Activated CD8-positive, alpha-beta memory T cell treated with anti-CD3 and anti-CD28 coated beads, Interleukin-2, amount 10 ng/mL, durations not matched to agents 7 days and 5 days (primary cell): ENCODE measurements around the gene SGO2. TPM values are rescaled to one million over a fixed set of nuclear protein-coding genes. Genes with fewer than 3 reads are reported as not detected.
"Not testable (repeated sequence)": the region's sequence is repeated elsewhere in the genome, so short reads cannot be mapped to it uniquely, and the experiment has no call there.

Experiments used
- ATAC-seq: fragments of 150-1000 bp; cut with Tn5 transposase; one replicate; pipeline ENCODE4 v1.10.0; 2021; ENCODE audit warnings: moderate library complexity
- CTCF ChIA-PET: fragments of 350-600 bp; sonication (Branson Sonifier 250); formaldehyde crosslinking; loops from one replicate; lab custom pipeline; 2021; ENCODE audit warnings: antibody characterized with exemption; lab: Charles Lee
- DNase-seq: peaks from one replicate; pipeline ENCODE4 v3.0.0-alpha.2; 2020
- H3K27ac Mint-ChIP-seq: one replicate; pipeline ENCODE4 v1.8.0; 2021; ENCODE audit warnings: mild to moderate bottlenecking, mixed read lengths
- H3K27me3 Mint-ChIP-seq: one replicate; pipeline ENCODE4 v1.8.0; 2021; ENCODE audit warnings: mixed read lengths
- H3K36me3 Mint-ChIP-seq: one replicate; pipeline ENCODE4 v1.8.0; 2021; ENCODE audit warnings: mild to moderate bottlenecking, mixed read lengths
- H3K4me1 Mint-ChIP-seq: one replicate; pipeline ENCODE4 v1.8.0; 2021; ENCODE audit warnings: mixed read lengths
- H3K4me3 Mint-ChIP-seq: one replicate; pipeline ENCODE4 v1.8.0; 2021; ENCODE audit warnings: mild to moderate bottlenecking, moderate library complexity, mixed read lengths
- H3K9me3 Mint-ChIP-seq: one replicate; pipeline ENCODE4 v1.8.0; 2022; ENCODE audit warnings: low read depth, mixed read lengths
- total RNA-seq, 2 experiments: library from RNA; stranded (reverse); gene quantifications; one replicate each; pipeline ENCODE4 v1.2.3, GENCODE V29; 2021

Gene SGO2
- total RNA-seq, 2 experiments from 2014 or later, result 39.7 to 52.5 TPM

DNA sequence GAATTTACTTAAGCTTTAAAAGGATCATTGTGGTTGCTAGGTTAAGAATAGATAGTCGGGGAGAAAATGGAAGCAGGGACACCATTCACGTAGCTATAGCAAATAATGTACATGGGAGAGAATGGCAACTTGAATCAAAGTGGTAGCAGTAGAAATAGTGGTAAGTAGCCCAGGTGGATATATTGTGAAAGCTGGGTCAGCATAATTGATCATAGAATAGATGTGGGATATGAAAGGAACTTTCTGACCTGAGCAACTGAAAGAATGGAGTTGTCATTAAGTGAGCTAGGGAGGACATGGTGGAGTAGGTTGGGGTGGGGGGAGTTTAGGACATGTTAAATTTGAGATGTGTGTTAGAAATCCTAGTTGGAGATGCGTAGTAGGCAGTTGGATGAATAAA, 2.2 kb downstream of the SGO2 start:
- H3K4me1 Mint-ChIP-seq, result peaks cover 39% of the 10 kb centered on the region
- H3K36me3 Mint-ChIP-seq, result peaks cover 29% of the 10 kb centered on the region
- no peaks in the 10 kb centered on the region for H3K27me3 Mint-ChIP-seq
- CTCF ChIA-PET, result interaction anchor here (2.2 kb wide), 1 partner anchor 19 kb away, joined by 6 read pairs; the partner anchor contains the start of gene KCTD18
- H3K27ac Mint-ChIP-seq, result no peak overlapping the region
- DNase-seq (no peak), ATAC-seq (no peak)
- peak overlapping the region; percentile 95 for H3K4me3 Mint-ChIP-seq
- H3K9me3 Mint-ChIP-seq, result no peaks in the 10 kb centered on the region

DNA sequence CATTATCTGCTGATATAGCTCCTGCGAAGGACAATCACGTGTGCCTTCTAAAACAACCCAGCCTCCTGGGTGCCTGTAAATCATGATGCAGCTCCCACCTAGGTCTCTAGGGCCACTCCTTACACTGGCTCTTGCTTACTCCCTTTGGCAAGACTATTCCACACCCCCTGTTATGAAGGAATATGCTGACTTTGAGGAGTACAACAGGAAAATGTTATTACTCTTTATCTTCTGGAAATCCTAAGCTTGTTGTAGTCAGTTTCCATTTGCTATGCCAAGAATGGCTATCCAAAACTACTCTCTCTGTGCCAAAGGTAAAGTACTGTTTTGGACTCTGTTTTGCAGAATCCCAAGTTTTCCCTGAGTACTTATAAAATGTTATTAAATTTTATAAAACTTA, 7.7 kb downstream of the SGO2 start:
- ATAC-seq, result no peak
- CTCF ChIA-PET, result interaction anchor here (1.2 to 1.8 kb wide), 2 partner anchors 7 to 24 kb away, joined by 3 to 5 read pairs; partner anchors contain the start of genes KCTD18 and SGO2
- H3K27ac Mint-ChIP-seq, result no peak overlapping the region

GRCh38 chr2:200534572-200534971, 8.6 kb downstream of the SGO2 start:
- DNase-seq (no peak), ATAC-seq (no peak)
- Mint-ChIP-seq H3K4me1 (no peaks in the 10 kb centered on the region), H3K27me3 (no peaks in the 10 kb centered on the region), H3K27ac (no peak overlapping the region), H3K9me3 (no peaks in the 10 kb centered on the region), H3K4me3 (no peak overlapping the region), H3K36me3 (peaks cover 26% of the 10 kb centered on the region)
- CTCF ChIA-PET, result interaction anchor here (0.9 to 1.8 kb wide), 4 partner anchors 8 to 54 kb away, joined by 3 to 5 read pairs (median 3); partner anchors contain the start of genes KCTD18 and SGO2

More for the DNA sequence above, 7.7 kb downstream of the SGO2 start:
- Mint-ChIP-seq H3K4me1 (peaks cover 5% of the 10 kb centered on the region), H3K4me3 (no peak overlapping the region), H3K9me3 (no peaks in the 10 kb centered on the region), H3K36me3 (peaks cover 24% of the 10 kb centered on the region), H3K27me3 (no peaks in the 10 kb centered on the region)
- DNase-seq, result no peak

GRCh38 chr2:200538139-200538538, 12.1 kb downstream of the SGO2 start:
- no peak overlapping the region for H3K4me3 Mint-ChIP-seq
- ATAC-seq, result no peak

DNA sequence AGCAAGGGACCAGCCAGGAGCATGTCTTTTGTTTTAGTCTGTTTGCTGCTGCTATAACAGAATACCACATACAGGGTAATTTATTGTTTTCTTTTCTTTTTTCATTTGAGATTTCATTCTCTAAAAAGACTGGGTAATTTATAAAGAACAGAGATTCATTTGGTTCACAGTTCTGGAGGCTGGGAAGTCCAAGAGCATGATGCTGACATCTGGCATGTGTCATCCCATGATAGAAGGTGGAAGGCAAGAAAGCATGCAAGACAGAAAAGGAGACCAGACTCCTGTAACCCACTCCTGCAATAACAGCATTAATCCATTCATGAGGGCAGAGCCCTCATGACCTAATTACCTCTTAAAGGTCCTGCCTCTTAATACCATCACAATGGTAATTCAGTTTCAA, 14.8 kb downstream of the SGO2 start:
- H3K9me3 Mint-ChIP-seq, result peaks cover 2% of the 10 kb centered on the region
- ATAC-seq (no peak), DNase-seq (no peak)
- no peaks in the 10 kb centered on the region for H3K27me3 Mint-ChIP-seq
- H3K4me1 Mint-ChIP-seq, result no peaks in the 10 kb centered on the region
- peak overlapping the region; percentile 3 for H3K27ac Mint-ChIP-seq
- H3K36me3 Mint-ChIP-seq, result peaks cover 68% of the 10 kb centered on the region
- H3K4me3 Mint-ChIP-seq, result no peak overlapping the region
- CTCF ChIA-PET, result no interaction called here

More at GRCh38 chr2:200538139-200538538, 12.1 kb downstream of the SGO2 start:
- H3K36me3 Mint-ChIP-seq, result peaks cover 53% of the 10 kb centered on the region
- no peaks in the 10 kb centered on the region for H3K4me1 Mint-ChIP-seq
- no peak for DNase-seq
- H3K27ac Mint-ChIP-seq, result no peak overlapping the region
- CTCF ChIA-PET, result no interaction called here
- no peaks in the 10 kb centered on the region for H3K27me3 Mint-ChIP-seq
- no peaks in the 10 kb centered on the region for H3K9me3 Mint-ChIP-seq

- H3K36me3 Mint-ChIP-seq, result peaks cover 63% of the 10 kb centered on the region
- not testable (repeated sequence) for ATAC-seq, H3K4me3 Mint-ChIP-seq, H3K9me3 Mint-ChIP-seq, H3K4me1 Mint-ChIP-seq, H3K27ac Mint-ChIP-seq, H3K27me3 Mint-ChIP-seq, DNase-seq
- CTCF ChIA-PET, result interaction anchor here (0.6 kb wide), 1 partner anchor 108 kb away, joined by 3 read pairs; no protein-coding TSS in a partner anchor
These were observed 40.6 kb downstream of the SGO2 start for GRCh38 chr2:200566596-200566995.

DNA sequence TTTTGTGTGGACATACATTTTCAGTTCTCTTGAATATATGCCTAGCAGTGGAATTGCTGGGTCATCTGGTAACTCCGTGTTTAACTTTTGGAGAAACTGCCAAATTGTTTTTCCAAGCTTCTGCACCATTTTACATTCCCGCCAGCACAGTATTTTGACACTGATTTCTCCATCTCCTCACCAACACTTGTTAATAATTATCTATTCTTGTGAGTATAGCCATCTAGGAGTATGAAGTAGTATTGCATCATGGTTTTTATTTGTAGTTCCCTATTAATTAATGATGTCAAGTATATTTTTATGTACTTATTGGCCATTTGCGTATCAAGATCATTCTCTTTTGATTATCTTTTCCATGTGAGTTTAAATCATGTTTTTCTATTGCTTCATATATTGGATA, 41.9 kb downstream of the SGO2 start:
- ATAC-seq (no peak), DNase-seq (no peak)
- no peaks in the 10 kb centered on the region for H3K27me3 Mint-ChIP-seq
- no peaks in the 10 kb centered on the region for H3K4me1 Mint-ChIP-seq
- no peak overlapping the region for H3K4me3 Mint-ChIP-seq
- H3K27ac Mint-ChIP-seq, result no peak overlapping the region
- CTCF ChIA-PET, result no interaction called here
- peaks cover 63% of the 10 kb centered on the region for H3K36me3 Mint-ChIP-seq
- H3K9me3 Mint-ChIP-seq, result no peaks in the 10 kb centered on the region

GRCh38 chr2:200575957-200576356, 50.0 kb downstream of the SGO2 start:
- Mint-ChIP-seq H3K27ac (no peak overlapping the region), H3K9me3 (no peaks in the 10 kb centered on the region), H3K27me3 (no peaks in the 10 kb centered on the region), H3K4me1 (peaks cover 18% of the 10 kb centered on the region), H3K36me3 (peaks cover 56% of the 10 kb centered on the region), H3K4me3 (no peak overlapping the region)
- DNase-seq (no peak), ATAC-seq (no peak)
- CTCF ChIA-PET, result interaction anchor here (0.7 to 1.0 kb wide), 2 partner anchors 10 to 127 kb away, joined by 3 to 4 read pairs; partner anchors contain the start of gene AOX1

GRCh38 chr2:200577027-200577426, 51.0 kb downstream of the SGO2 start:
- Mint-ChIP-seq H3K4me1 (peaks cover 18% of the 10 kb centered on the region), H3K27me3 (no peaks in the 10 kb centered on the region), H3K27ac (no peak overlapping the region), H3K4me3 (no peak overlapping the region), H3K36me3 (peaks cover 46% of the 10 kb centered on the region), H3K9me3 (no peaks in the 10 kb centered on the region)
- CTCF ChIA-PET, result interaction anchor here (0.7 kb wide), 1 partner anchor 129 kb away, joined by 3 read pairs; no protein-coding TSS in a partner anchor
- ATAC-seq (no peak), DNase-seq (no peak)

DNA sequence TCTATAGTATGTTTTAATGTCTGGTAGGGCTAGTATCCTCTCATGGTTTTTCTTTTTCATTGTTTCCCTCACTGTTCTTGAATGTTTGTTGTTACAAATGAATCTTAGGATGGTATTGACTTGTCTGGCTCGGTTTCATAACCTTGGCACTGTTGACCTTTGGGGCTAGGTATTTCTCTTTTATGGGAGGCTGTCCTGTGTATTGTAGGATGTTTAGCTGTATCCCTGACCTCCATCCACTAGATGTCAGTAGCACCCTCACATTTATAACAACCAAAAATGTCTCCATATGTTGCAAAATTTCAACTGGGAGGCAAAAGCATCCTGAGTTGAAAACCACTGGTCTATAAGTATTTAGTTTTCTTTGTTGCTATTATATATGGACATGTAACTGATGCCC, 52.8 kb downstream of the SGO2 start:
- Mint-ChIP-seq H3K9me3 (no peaks in the 10 kb centered on the region), H3K36me3 (peaks cover 35% of the 10 kb centered on the region), H3K4me3 (no peak overlapping the region), H3K4me1 (peaks cover 18% of the 10 kb centered on the region), H3K27ac (no peak overlapping the region), H3K27me3 (no peaks in the 10 kb centered on the region)
- DNase-seq (no peak), ATAC-seq (peak; percentile 33)
- CTCF ChIA-PET, result interaction anchor here (0.7 to 1.5 kb wide), 7 partner anchors 25 to 161 kb away, joined by 3 to 6 read pairs (median 4); partner anchors contain the start of gene SGO2

DNA sequence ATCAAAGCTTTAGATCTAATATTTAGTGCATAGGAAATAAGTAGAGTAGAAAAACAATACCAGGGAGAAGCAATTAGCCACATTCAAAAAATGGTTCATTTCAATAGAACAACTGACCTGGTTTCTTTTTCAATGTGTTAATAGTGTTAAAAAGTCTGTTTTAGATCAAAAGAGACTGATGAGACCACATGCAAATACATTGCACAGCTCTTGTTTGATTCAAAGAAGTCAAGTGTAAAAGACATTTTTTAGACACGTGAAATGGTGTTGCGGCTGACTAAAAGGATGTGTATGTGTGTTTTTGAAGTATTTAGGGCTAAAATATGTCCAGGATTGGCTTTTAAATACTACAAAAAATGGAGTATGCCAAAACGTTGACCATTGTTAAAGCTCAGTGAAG, 58.6 kb downstream of the SGO2 start:
- CTCF ChIA-PET, result no interaction called here
- Mint-ChIP-seq H3K4me3 (no peak overlapping the region), H3K4me1 (peaks cover 9% of the 10 kb centered on the region), H3K9me3 (no peaks in the 10 kb centered on the region), H3K36me3 (peaks cover 19% of the 10 kb centered on the region), H3K27me3 (peaks cover 6% of the 10 kb centered on the region), H3K27ac (no peak overlapping the region)
- ATAC-seq (no peak), DNase-seq (no peak)

DNA sequence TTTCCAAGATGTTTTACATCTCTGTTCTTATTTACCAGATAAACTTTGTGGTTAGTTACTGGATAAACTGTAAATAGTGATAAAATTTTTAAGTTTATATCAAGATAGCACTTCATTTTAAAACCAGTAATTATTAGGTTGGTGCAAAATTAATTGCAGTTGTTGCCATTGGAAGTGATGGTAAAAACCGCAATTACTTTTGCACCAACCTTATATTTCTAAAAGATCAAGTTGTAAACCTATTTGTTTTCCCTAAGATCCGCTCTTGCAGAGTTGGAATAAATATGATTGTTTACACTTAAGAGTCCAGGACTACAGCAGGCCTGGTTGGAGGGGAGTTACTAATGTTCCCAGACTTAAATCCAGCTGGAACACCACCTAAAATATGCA, 59.3 kb downstream of the SGO2 start:
- ATAC-seq (no peak), DNase-seq (no peak)
- Mint-ChIP-seq H3K27ac (no peak overlapping the region), H3K4me1 (peaks cover 9% of the 10 kb centered on the region), H3K27me3 (peaks cover 6% of the 10 kb centered on the region), H3K9me3 (no peaks in the 10 kb centered on the region), H3K36me3 (peaks cover 18% of the 10 kb centered on the region), H3K4me3 (peak overlapping the region; percentile 52)
- CTCF ChIA-PET, result interaction anchor here (1.1 kb wide), 1 partner anchor 9 kb away, joined by 3 read pairs; no protein-coding TSS in a partner anchor

DNA sequence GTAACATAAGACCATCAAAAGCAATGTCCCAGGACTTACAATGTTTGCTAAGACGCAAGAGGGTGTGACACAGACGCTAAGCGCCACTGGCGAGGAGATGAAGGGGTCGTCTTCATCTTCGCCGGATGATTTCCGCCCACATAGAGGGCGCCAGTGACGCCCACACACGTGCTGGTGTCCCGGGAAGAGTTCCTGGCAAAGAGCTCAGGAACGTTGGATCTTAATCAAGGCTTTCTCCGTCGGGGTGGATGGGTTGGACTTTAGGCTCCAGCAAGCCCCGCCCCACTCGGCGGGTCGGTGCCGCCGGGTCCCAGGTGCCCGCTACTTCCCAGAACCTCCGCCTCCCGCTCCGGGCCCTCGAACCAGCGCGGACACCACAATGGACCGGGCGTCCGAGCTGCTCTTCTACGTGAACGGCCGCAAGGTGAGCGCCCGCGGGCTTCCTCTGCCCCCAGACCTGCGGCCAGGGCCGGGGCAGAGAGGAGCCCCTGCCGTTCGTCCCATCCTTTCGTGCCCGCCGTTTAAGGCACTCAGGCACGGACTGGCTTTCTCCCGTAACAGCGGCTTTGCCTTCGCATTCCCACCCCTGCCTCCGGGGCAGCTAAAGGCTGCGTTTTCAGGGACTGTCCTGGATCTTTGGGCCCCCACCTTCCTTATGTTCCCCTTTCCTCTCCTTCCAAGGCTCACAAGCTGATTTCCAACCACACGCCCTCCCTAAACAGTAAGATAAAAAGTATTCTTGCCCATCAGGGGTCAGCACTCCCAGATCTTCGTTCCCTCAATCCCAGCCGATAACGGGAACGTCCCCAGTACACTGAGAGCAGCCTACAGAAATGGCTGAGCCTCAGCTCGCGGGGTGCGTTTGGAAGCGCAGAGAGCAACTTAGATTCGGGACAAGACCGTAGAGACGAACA, 60.0 kb downstream of the SGO2 start, which contains the start of gene AOX1:
Gene AOX1 (plus strand): TSS at position 285 of the 914 bp plus-strand sequence. CDS start 95 bp downstream, at position 380.
- no peaks in the 10 kb centered on the region for H3K9me3 Mint-ChIP-seq
- H3K27ac Mint-ChIP-seq, result no peak within 1 kb of the TSS
- peaks cover 9% of the 10 kb centered on the region for H3K4me1 Mint-ChIP-seq
- CTCF ChIA-PET, result interaction anchor here (1.1 to 1.6 kb wide), 2 partner anchors 10 to 118 kb away, joined by 3 to 6 read pairs; no protein-coding TSS in a partner anchor
- ATAC-seq (peak; percentile 55), DNase-seq (no peak)
- peak within 1 kb of the TSS; percentile 52 for H3K4me3 Mint-ChIP-seq
- H3K36me3 Mint-ChIP-seq, result peaks cover 16% of the 10 kb centered on the region
- H3K27me3 Mint-ChIP-seq, result peaks cover 13% of the 10 kb centered on the region
